HG03571 (cell line): ENCODE data around the gene RRP8.

Experiments
- ATAC-seq: cut with Tn5 transposase; IDR thresholded peaks from one replicate; pipeline ENCODE4 v1.9.1; 2021; ENCODE audit not compliant: unreplicated experiment

RRP8 gene

GRCh38 chr11:6632116-6633073 is 29.0 kb upstream of the RRP8 start:
- ATAC-seq = no peak

DNA sequence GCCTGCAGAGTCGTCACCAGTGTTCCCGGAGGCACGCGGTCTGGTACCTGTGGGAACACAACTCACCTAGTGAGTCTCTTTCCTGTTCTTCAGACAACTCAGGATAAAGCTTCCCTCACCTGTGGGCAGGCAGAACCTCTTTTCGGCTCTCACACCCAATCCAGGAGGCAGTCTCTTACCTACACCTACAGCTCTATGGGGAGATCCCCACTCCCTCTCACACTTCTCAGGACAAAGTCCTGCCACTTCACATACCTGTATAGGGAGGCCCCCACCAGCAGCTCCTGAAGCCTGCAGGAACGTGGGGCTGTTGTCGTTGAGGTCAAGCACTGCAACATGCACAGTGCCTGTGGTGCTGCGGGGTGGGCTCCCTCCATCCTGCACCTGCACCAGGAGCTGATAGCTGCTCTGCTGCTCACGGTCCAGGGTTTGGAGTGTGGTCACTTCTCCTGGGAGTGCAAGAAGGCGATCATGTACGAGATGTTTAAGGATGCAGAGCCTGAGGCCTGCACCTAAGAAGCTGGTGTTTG is 28.0 kb upstream of the RRP8 start:
- ATAC-seq = no peak

DNA sequence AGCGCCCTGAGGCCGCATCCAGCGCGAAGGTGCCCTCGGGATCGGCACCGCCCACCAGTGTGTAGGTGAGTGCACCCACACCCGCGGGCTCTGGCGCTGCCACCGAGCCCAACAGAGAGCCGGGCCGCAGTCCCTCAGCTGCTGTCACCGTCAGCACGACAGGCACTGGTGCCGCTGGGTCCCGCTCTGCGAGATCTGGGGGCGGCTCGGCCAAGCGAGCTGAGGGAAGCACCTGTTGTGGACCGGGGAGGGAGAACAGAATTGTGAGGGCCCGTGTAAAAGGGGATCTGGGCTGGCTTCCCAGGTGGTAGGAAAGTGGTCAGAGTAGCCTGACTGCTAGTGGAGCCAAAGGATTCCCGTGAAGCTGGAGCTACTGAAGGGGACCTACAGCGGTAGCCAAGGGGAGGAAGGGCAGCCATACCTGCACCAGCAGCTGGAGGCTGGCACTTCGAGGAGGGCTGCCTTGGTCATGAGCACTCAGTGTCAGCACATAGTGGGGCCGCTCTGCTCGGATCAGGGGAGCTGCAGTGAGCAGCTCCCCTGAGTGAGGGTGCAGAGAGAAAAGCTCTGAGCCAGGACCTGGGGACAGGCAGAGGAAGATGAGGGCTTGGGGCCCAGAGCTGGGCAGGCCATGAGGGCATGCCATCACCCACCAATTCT is 27.3 kb upstream of the RRP8 start:
- ATAC-seq = no peak

DNA sequence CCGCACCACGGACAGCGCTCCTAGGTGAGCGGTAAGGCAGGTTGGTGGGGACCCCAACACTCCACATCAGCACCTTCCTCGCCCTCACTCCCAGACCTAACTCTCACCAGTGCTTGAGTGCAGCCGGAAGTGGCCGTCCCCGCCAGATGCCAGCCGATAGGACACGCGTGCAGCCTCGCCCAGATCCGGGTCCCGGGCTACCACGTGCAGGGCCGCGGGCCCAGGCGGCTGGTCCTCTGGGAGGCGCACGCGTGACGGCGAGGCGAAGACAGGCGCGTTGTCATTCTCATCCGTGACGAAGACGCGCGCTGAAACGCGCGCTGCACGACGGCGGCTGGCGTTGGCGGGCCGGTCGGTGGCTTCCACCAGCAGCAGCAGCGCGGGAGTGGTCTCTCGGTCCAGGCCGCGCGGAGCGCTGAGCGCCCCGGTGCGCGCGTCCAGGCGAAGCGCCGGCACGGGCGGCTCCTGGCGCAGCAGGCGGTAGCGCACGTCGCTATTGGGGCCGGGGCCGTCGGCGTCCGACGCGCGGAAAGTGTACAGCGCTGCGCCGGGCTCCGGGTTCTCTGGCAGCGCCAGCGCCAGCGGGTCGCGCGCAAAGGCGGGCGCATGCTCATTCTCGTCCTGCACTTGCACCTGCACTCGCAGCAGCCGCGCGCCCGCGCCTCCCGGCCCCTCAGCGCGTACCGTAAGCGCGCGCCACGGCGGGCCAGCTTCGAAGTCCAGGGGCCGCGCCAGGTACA is 26.6 kb upstream of the RRP8 start:
- ATAC-seq = no peak

DNA sequence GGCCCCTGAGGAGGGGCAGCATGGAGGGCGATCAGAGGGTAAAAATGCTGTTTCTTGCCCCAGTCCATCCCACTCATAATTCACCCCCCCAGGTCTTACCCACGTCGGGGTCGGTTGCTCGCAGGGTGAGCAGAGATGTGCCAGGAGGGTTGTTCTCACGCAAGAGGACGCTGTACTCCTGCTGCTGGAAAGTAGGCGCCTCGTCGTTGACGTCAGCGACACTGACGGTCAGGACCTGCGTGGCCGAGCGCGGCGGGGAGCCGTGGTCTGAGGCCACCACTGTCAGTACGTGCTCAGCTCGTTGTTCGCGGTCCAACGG is 26.1 kb upstream of the RRP8 start:
- no peak for ATAC-seq

- no peak for ATAC-seq
Measured at GRCh38 chr11:6628526-6628925, 25.1 kb upstream of the RRP8 start.

- peak; percentile 64 for ATAC-seq
Measured at GRCh38 chr11:6627762-6628241, 24.4 kb upstream of the RRP8 start.

GRCh38 chr11:6626971-6627761 is 23.8 kb upstream of the RRP8 start:
- ATAC-seq = no peak

DNA sequence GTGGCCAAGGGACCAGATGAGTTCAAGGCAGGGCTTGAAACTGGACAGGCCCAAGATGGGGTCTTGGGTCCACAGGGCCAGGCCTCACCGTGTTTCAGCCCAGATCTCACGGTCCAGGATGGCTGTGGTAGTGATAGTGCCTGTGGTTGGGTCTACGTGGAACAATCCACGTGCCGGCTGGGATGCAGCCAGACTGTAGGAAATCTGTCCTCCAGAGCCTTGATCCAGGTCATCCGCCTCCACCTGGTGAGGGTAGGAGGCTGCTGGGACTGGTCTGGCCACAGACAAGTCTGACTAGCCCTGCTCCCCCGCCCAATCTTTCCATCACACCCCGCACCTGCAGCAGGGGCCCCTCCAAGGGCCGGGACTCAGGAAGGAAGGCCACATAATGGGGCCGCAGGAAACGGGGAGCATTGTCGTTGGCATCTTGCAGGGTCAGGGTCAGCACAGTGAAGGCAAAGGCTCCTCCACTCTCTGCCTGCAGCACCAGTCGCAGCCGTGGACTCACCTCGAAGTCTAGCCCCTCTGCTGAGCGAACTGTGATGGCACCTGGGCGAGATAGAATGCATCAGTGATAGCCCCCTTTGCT is 22.5 kb upstream of the RRP8 start:
- no peak for ATAC-seq

DNA sequence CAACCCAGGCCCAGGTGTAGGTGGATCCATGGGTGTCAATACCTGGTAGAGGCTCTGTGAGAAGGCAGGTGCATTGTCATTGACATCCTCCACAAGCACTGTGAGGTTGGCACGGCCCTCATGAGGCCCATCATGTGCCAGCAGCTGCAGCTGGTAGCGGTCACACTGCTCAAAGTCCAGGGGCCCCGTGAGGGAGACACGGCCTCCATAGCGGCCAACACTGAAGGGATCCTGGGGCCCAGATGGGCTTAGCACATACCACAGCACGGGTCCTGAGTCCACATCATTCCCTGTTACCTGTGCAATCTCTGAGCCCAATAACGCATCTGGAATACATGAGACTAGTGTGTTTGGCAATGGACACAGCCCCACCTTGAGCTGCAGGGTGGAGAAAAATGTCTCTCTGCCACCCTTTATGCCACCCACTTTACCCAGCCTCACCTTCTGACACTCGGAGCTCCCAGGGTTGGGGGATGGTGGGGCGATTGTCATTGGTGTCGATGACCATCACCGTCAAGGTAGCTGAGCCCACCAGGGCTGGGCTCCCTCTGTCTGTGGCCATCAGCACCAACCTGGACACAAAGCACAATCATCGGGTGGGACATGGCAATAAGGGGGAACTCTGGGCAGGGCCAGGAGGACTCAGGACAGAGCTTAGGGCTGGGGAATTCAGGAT is 21.9 kb upstream of the RRP8 start:
- ATAC-seq = no peak

- no peak for ATAC-seq
Measured at GRCh38 chr11:6623391-6624363, 20.3 kb upstream of the RRP8 start.

DNA sequence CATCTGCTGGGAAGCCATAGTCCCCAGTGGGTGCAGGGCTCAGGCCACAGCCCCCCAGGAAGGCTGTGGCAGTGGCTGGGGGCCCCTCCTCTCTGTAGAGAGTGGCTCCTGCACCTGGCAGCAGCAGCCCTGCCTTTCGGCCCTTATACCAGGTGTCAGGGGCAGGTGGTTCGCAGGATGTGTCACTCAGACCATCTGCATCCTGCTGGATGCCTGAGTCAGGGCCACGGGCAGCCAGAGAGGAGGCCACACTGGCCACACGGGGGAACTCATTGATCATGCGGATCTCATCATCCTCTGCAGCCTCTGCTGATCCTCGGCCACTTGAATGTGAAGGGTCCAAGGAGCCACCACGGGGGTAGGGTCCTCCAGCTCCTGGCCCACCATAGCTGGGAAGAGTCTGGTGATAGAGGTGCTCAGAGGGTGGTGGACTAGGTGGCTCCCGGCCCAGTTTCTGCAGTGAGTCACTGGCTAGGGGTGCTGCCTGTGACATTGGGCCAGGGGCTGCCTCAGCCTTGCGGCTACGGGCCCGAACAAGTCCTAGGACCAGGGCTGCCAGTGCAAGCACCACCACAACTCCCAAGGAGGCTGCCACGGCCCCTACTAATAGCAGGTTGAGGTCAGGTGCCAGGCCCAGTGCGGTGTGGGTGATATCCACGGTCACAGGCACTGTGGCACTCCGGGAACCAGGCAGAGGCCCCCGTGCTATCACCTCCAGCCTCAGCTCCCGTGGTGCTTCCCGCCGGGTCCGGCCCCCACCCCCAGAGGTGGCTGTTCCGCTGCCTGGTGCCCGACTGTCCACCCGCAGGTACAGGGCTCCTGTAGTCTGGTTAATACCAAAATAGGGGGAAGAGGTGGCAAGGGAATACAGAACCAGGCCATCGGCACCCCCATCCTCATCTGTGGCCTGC is 19.1 kb upstream of the RRP8 start:
- ATAC-seq = no peak

DNA sequence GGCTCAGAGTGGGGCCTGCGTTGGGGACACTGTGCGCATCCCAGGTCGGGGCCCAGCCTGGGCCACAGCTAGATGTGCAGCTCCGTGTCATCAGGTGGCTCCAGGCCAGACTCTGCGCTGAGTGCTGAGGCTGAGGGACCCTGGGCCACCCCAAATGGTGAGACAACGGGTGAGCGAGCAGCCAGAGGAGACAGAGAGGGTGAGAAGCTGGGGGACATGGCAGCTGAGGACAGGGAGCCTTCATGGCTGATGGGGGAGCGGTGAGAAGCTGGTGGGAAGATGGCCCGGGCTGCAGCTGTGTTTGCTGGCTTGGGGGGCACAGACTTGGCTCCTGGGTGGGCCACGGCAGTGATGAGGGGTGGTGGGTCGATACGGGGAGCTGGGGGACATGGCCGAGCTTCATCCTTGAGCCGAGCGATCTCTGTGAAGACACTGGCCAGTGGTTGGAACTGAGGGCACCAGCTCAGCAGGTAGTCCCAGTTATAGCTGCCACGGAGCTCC is 18.3 kb upstream of the RRP8 start:
- ATAC-seq = no peak

DNA sequence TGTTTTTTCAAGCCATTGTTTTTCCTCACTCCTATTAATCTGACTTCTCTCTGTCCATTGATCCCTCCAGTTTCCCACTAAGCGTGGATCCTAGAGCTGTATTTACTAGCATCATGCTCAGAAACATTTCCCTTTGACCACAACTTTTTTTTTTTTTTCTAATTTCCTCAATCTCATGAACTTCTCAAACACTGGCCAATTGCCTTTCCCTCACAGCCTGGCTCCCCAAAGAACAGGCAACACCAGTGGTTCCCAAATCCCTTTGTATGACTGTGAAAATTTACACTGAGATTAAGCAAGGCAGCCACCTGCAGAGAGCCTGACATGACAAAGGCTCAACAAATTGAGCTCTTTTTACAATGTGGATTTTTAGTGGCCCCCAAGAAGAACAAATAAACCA is 17.2 kb upstream of the RRP8 start:
- no peak for ATAC-seq

- peak; percentile 99 for ATAC-seq
Measured at GRCh38 chr11:6619004-6619745, 15.8 kb upstream of the RRP8 start, which contains the start of gene TPP1. TPP1 (minus strand) TSS chr11:6619422; CDS start chr11:6619400, 22 bp downstream.
